H1 (cell line): ENCODE measurements around the gene GLTP. TPM values are rescaled to one million over a fixed set of nuclear protein-coding genes. Genes with fewer than 3 reads are reported as not detected.

Experiments
- CTCF ChIA-PET: fragments of 300-600 bp; sonication (Branson Sonifier 250); formaldehyde crosslinking; loops from one replicate; lab custom pipeline; 2021; ENCODE audit not compliant: partially characterized antibody; lab: Charles Lee
- POLR2A ChIA-PET: fragments of 300-600 bp; sonication (Branson Sonifier 250); formaldehyde crosslinking; loops from one replicate; lab custom pipeline; 2021; ENCODE audit warnings: inconsistent platforms; ENCODE audit not compliant: partially characterized antibody; lab: Charles Lee
- DNase-seq, 2 experiments: peaks; one replicate each; pipeline versions ENCODE4 v3.0.0 to v3.0.0-alpha.2; 2010 to 2022; ENCODE audit warnings: low spot score in 2 of 2, low read depth in 1 of 2, mixed read lengths in 1 of 2
- FAIRE-seq: peaks from 2 replicates; lab custom pipeline; 2011; peaks lifted over from hg19 to GRCh38; lab: Jason Lieb, UNC
- H2AFZ ChIP-seq: 2 replicates; pipeline ENCODE4 v1.8.1; 2012; ENCODE audit warnings: low read length, inconsistent platforms
- H2AK5ac ChIP-seq: 2 replicates; pipeline ENCODE4 v1.6.1; 2013; ENCODE audit warnings: low read depth, low read length
- H2BK120ac ChIP-seq: replicated peaks from 2 replicates; pipeline ENCODE3; 2013; ENCODE audit warnings: low read depth, low read length, inconsistent platforms
- H2BK12ac ChIP-seq: 2 replicates; pipeline ENCODE4 v1.6.1; 2013; ENCODE audit warnings: low read depth, low read length
- H2BK15ac ChIP-seq: 2 replicates; pipeline ENCODE4 v1.6.1; 2013; ENCODE audit warnings: low read length
- H2BK20ac ChIP-seq: 2 replicates; pipeline ENCODE4 v1.6.1; 2013; ENCODE audit warnings: low read length
- H2BK5ac ChIP-seq: 2 replicates; pipeline ENCODE4 v1.6.1; 2013; ENCODE audit warnings: low read depth, low read length
- H3K14ac ChIP-seq: 2 replicates; pipeline ENCODE4 v1.6.1; 2013; ENCODE audit warnings: inconsistent platforms; ENCODE audit not compliant: insufficient read length
- H3K18ac ChIP-seq: 2 replicates; pipeline ENCODE4 v1.6.1; 2013; ENCODE audit warnings: low read length; ENCODE audit errors: extremely low read depth
- H3K23ac ChIP-seq: 2 replicates; pipeline ENCODE4 v1.6.1; 2013; ENCODE audit warnings: inconsistent platforms; ENCODE audit not compliant: insufficient read length
- H3K23me2 ChIP-seq: 2 replicates; pipeline ENCODE4 v1.6.1; 2013; ENCODE audit warnings: low read depth, low read length
- H3K27ac ChIP-seq: 2 replicates; pipeline ENCODE4 v1.6.1; 2011; ENCODE audit warnings: low read depth, low read length, inconsistent platforms
- H3K27me3 ChIP-seq, 4 experiments: replicated peaks in 1 of 4; 1 replicate in 1 of 4; 2 replicates in 3 of 4; pipeline versions ENCODE4 v1.6.1 to v1.8.1; 2011 to 2013; ENCODE audit warnings: low read length in 3 of 4, mild to moderate bottlenecking in 3 of 4, inconsistent platforms in 2 of 4, mixed read lengths in 2 of 4, moderate library complexity in 1 of 4; ENCODE audit not compliant: control insufficient read depth in 3 of 4, insufficient read depth in 3 of 4; ENCODE audit errors: extremely low read depth in 1 of 4
- H3K36me3 ChIP-seq, 4 experiments: 2 replicates each; pipeline versions ENCODE4 v1.6.1 to v1.8.1; 2011 to 2013; ENCODE audit warnings: mild to moderate bottlenecking in 4 of 4, low read length in 3 of 4, moderate library complexity in 2 of 4, control low read depth in 1 of 4, inconsistent platforms in 1 of 4; ENCODE audit not compliant: insufficient read depth in 4 of 4, control insufficient read depth in 2 of 4
- H3K4ac ChIP-seq: replicated peaks from 2 replicates; pipeline ENCODE3; 2013; ENCODE audit warnings: low read length, low read depth, mixed read lengths, inconsistent platforms; ENCODE audit not compliant: insufficient read length
- H3K4me1 ChIP-seq, 4 experiments: replicated peaks in 1 of 4; 1 replicate in 1 of 4; 2 replicates in 3 of 4; pipeline versions ENCODE4 v1.6.1 to v1.8.1; 2011 to 2013; ENCODE audit warnings: low read length in 3 of 4, inconsistent platforms in 2 of 4, mixed read lengths in 1 of 4; ENCODE audit not compliant: insufficient read depth in 4 of 4, control insufficient read depth in 3 of 4
- H3K4me2 ChIP-seq, 2 experiments: 2 replicates each; pipeline versions ENCODE4 v1.6.1 to v1.8.1; 2011 to 2013; ENCODE audit warnings: low read depth in 2 of 2, low read length in 2 of 2, control low read depth in 1 of 2, inconsistent platforms in 1 of 2, mild to moderate bottlenecking in 1 of 2; ENCODE audit not compliant: insufficient read depth in 1 of 2
- H3K4me3 ChIP-seq, 4 experiments: fragments of 200-600, 300-600 bp in 1 of 4; sonication (generic), shearing (Covaris generic), sonication (Bioruptor Twin) in 1 of 4; 2 replicates each; pipeline versions ENCODE4 v1.5.1 to v1.8.1; 2011 to 2016; ENCODE audit warnings: low read length in 4 of 4, low read depth in 3 of 4, control low read depth in 2 of 4, inconsistent platforms in 2 of 4, mild to moderate bottlenecking in 2 of 4, mixed read lengths in 1 of 4, moderate library complexity in 1 of 4; ENCODE audit not compliant: insufficient read depth in 2 of 4; ENCODE audit errors: extremely low read depth in 1 of 4
- H3K56ac ChIP-seq: replicated peaks from 2 replicates; pipeline ENCODE3; 2013; ENCODE audit warnings: low read depth, mild to moderate bottlenecking, mixed read lengths, low read length, inconsistent platforms; ENCODE audit not compliant: insufficient read length
- H3K79me1 ChIP-seq: 2 replicates; pipeline ENCODE4 v1.6.1; 2013; ENCODE audit warnings: low read depth, low read length, control low read depth
- H3K79me2 ChIP-seq, 2 experiments: 2 replicates each; pipeline versions ENCODE4 v1.6.1 to v1.8.1; 2012 to 2013; ENCODE audit warnings: low read length in 2 of 2, mild to moderate bottlenecking in 2 of 2, inconsistent platforms in 1 of 2; ENCODE audit not compliant: insufficient read depth in 2 of 2, control insufficient read depth in 1 of 2
- H3K9ac ChIP-seq, 4 experiments: replicated peaks in 1 of 4; 1 replicate in 1 of 4; 2 replicates in 3 of 4; pipeline versions ENCODE4 v1.6.1 to v1.8.1; 2011 to 2013; ENCODE audit warnings: low read depth in 3 of 4, low read length in 3 of 4, control low read depth in 2 of 4, mild to moderate bottlenecking in 2 of 4, moderate library complexity in 2 of 4, inconsistent platforms in 1 of 4; ENCODE audit errors: extremely low read depth in 1 of 4
- H3K9me3 ChIP-seq, 2 experiments: 2 replicates each; pipeline versions ENCODE4 v1.6.1 to v1.8.1; 2012 to 2013; ENCODE audit warnings: mild to moderate bottlenecking in 2 of 2, moderate library complexity in 2 of 2, control low read depth in 1 of 2, inconsistent platforms in 1 of 2, low read depth in 1 of 2, low read length in 1 of 2, mixed read lengths in 1 of 2; ENCODE audit not compliant: insufficient read depth in 2 of 2
- H4K20me1 ChIP-seq, 2 experiments: replicated peaks in 1 of 2; 2 replicates each; pipeline versions ENCODE3 to v1.8.1; 2011 to 2013; ENCODE audit warnings: inconsistent platforms in 2 of 2, low read length in 2 of 2, mild to moderate bottlenecking in 1 of 2; ENCODE audit not compliant: insufficient read depth in 2 of 2, control insufficient read depth in 1 of 2
- H4K5ac ChIP-seq: 2 replicates; pipeline ENCODE4 v1.6.1; 2013; ENCODE audit warnings: low read length, low read depth, mixed read lengths, inconsistent platforms; ENCODE audit not compliant: insufficient read length
- H4K8ac ChIP-seq: 2 replicates; pipeline ENCODE4 v1.8.0; 2013; ENCODE audit warnings: mild to moderate bottlenecking, moderate library complexity, low read length, inconsistent platforms; ENCODE audit not compliant: insufficient read depth; ENCODE audit errors: extremely low read depth
- H4K91ac ChIP-seq: replicated peaks from 2 replicates; pipeline ENCODE3; 2013; ENCODE audit warnings: low read length, mixed read lengths, inconsistent platforms; ENCODE audit not compliant: insufficient read length
- ATF3 ChIP-seq: IDR thresholded peaks from 2 replicates; pipeline ENCODE4 v1.6.1; 2011; ENCODE audit warnings: low read depth, mild to moderate bottlenecking, low read length; ENCODE audit not compliant: insufficient read depth
- CREB1 ChIP-seq: IDR thresholded peaks from 2 replicates; pipeline ENCODE4 v1.6.1; 2012; ENCODE audit warnings: inconsistent platforms
- ZNF274 ChIP-seq: IDR thresholded peaks from 2 replicates; pipeline ENCODE4 v1.7.0; 2012; ENCODE audit warnings: low read length, borderline replicate concordance; ENCODE audit errors: extremely low read depth
- WGBS, 2 experiments: shearing (Covaris generic) in 1 of 2; methylation state at CpG; one replicate each; pipeline versions ENCODE4 v1.1.6 to v1.1.7; 2013 to 2015; ENCODE audit warnings: low lambda C conversion rate in 2 of 2, mixed read lengths in 2 of 2, inconsistent platforms in 1 of 2, low coverage in 1 of 2, missing lambda C conversion rate in 1 of 2; ENCODE audit not compliant: insufficient replicate concordance in 2 of 2, insufficient coverage in 1 of 2, insufficient read length in 1 of 2; ENCODE audit errors: extremely low coverage in 1 of 2, missing lambda C conversion rate in 1 of 2; 5-methylcytosine and 5-hydroxymethylcytosine counted together
- polyA plus RNA-seq, 7 experiments: library from polyadenylated mRNA; depleted of rRNA in 3 of 7; stranded (reverse) in 5 of 7; unstranded in 2 of 7; fragments of >200 nt in 5 of 7; fragments of 200-250 nt in 2 of 7; gene quantifications; 1 replicate in 5 of 7; 2 replicates in 1 of 7; 4 replicates in 1 of 7; pipeline versions ENCODE4 v1.2.1 to v1.2.3, GENCODE V29; 2011 to 2013; ENCODE audit warnings: missing spikeins in 2 of 7, mixed read lengths in 2 of 7
- total RNA-seq: library from RNA; stranded (reverse); fragmentation: NEBNext Ultra II Directional; extraction: Animal tissue kit (Norgen Biotek cat#: 25700); gene quantifications from 2 replicates; pipeline ENCODE4 v1.2.1, GENCODE V29; 2021

GLTP gene
- total and polyA plus RNA-seq, 2 of the 8 experiments (the other 6 are each of a cell fraction or from before 2014, with no cell fraction given) = 9.8 to 26.1 TPM

GRCh38 chr12:109831929-109832328 lies 48.4 kb downstream of the GLTP start:
- H4K91ac ChIP-seq = no peak overlapping the region
- peaks cover 0 to 6% (median 1%) of the 10 kb centered on the region in 4 experiments; a peak in 3 of 7 replicates for H3K4me1 ChIP-seq
- H2BK5ac ChIP-seq = no peak overlapping the region
- H3K18ac ChIP-seq = no peak overlapping the region
- CTCF ChIA-PET = interaction anchor here (0.9 to 9.4 kb wide), 3 partner anchors 11 to 235 kb away, joined by 3 to 92 read pairs (median 17); no protein-coding TSS in a partner anchor
- no peak overlapping the region for H2BK120ac ChIP-seq
- H3K79me2 ChIP-seq = no peaks in the 10 kb centered on the region
- H3K27me3 ChIP-seq = no peaks in the 10 kb centered on the region; a peak in 1 of 7 replicates
- no peak overlapping the region for H3K4me2 ChIP-seq
- H3K23ac ChIP-seq = no peak overlapping the region
- TF ChIP-seq ATF3 (no peak), ZNF274 (no peak), CREB1 (no peak)
- no peak overlapping the region for H3K14ac ChIP-seq
- FAIRE-seq (no peak), DNase-seq (no peak)
- no peak overlapping the region for H2BK20ac ChIP-seq
- no peaks in the 10 kb centered on the region; the same call in 1 of the 2 replicates for H3K79me1 ChIP-seq
- no peak overlapping the region for H2AK5ac ChIP-seq
- H3K4me3 ChIP-seq = 0 out of 8 replicates have a peak overlapping the region, but pooled peaks of 1 of the 4 experiments have one; percentile 21
- H3K56ac ChIP-seq = no peak overlapping the region
- H3K23me2 ChIP-seq = peaks cover 1% of the 10 kb centered on the region; the same call in 1 of the 2 replicates
- H3K27ac ChIP-seq = no peak overlapping the region
- no peaks in the 10 kb centered on the region for H4K20me1 ChIP-seq
- no peak overlapping the region for H2AFZ ChIP-seq
- no peak overlapping the region for H4K8ac ChIP-seq
- H3K36me3 ChIP-seq = no peaks in the 10 kb centered on the region
- POLR2A ChIA-PET = interaction anchor here (3.0 kb wide), 1 partner anchor 9 kb away, joined by 9 read pairs; no protein-coding TSS in a partner anchor
- no peak overlapping the region for H2BK12ac ChIP-seq
- H2BK15ac ChIP-seq = no peak overlapping the region
- WGBS, 2 experiments = 97% methylated on average over 9 of the region's 9 CpGs; no CpG with 5 or more reads in 1 of the 2 experiments
- H3K9me3 ChIP-seq = no peaks in the 10 kb centered on the region
- H3K4ac ChIP-seq = no peak overlapping the region
- H3K9ac ChIP-seq = no peak overlapping the region
- no peak overlapping the region for H4K5ac ChIP-seq
